BJ (cell line): ENCODE measurements around the gene PLEKHA1. TPM values are rescaled to one million over a fixed set of nuclear protein-coding genes. Genes with fewer than 3 reads are reported as not detected.

ENCODE experiments used
- CTCF ChIA-PET: fragments of 350-600 bp; formaldehyde crosslinking; extraction: SDS; loops from one replicate; lab custom pipeline; 2021; ENCODE audit warnings: antibody characterized with exemption, inconsistent platforms; lab: Yijun Ruan, JAX
- POLR2A ChIA-PET: fragments of 300-600 bp; sonication (Branson Sonifier 250); formaldehyde crosslinking; extraction: SDS; loops from one replicate; lab custom pipeline; 2021; ENCODE audit warnings: antibody characterized with exemption; lab: Charles Lee
- DNase-seq: peaks from one replicate; pipeline ENCODE4 v3.0.0-alpha.2; 2011; ENCODE audit warnings: low read depth
- H3K27me3 ChIP-seq: 2 replicates; pipeline ENCODE4 v1.6.0; 2011; ENCODE audit warnings: low read length; ENCODE audit not compliant: control insufficient read depth, insufficient read depth
- H3K36me3 ChIP-seq: 2 replicates; pipeline ENCODE4 v1.5.1; 2011; ENCODE audit warnings: low read length; ENCODE audit not compliant: control insufficient read depth, insufficient read depth
- H3K4me3 ChIP-seq: 2 replicates; pipeline ENCODE4 v1.5.1; 2011; ENCODE audit warnings: low read depth, mild to moderate bottlenecking, control low read depth, low read length
- CTCF ChIP-seq: IDR thresholded peaks from 2 replicates; pipeline ENCODE4 v1.5.1; 2011; ENCODE audit warnings: low read depth, mild to moderate bottlenecking, control low read depth, inconsistent platforms, low read length, moderate library complexity; ENCODE audit not compliant: insufficient read depth
- polyA plus RNA-seq: library from polyadenylated mRNA; depleted of rRNA; stranded (reverse); fragments of >200 nt; gene quantifications from 2 replicates; pipeline ENCODE4 v1.2.3, GENCODE V29; 2011; rRNA removed
- small RNA-seq: library from RNA; depleted of rRNA; stranded (forward); fragments of <200 nt; gene quantifications from one replicate; pipeline ENCODE3, GENCODE V24; 2012; ENCODE audit warnings: low replicate concordance, low read depth; ENCODE audit not compliant: insufficient read length

Gene PLEKHA1
- polyA plus RNA-seq, 1 experiment, result 18.6 TPM

- ChIA-PET POLR2A (no interaction called here), CTCF (no interaction called here)
- no peak for TF ChIP-seq CTCF
- DNase-seq, result no peak
- H3K27me3 ChIP-seq, result no peaks in the 10 kb centered on the region
- no peak overlapping the region for H3K4me3 ChIP-seq
- H3K36me3 ChIP-seq, result no peaks in the 10 kb centered on the region
Observed at GRCh38 chr10:122481296-122482056, 107.0 kb downstream of the PLEKHA1 start.

Small RNA genes lying within 50 kb of the gene (small RNA-seq; reads per million reads assigned to genes)
- gene MIR3941 (not detected), gene RNU6-728P (not detected)

Other genes with a start within 250 kb of the PLEKHA1 start
- not detected in 2 replicates for gene BTBD16, start 103.4 kb upstream of the PLEKHA1 start, polyA plus RNA-seq
- not detected in 2 replicates for gene ARMS2, start 79.9 kb downstream of the PLEKHA1 start, polyA plus RNA-seq
- 128 and 132 TPM in 2 replicates for gene HTRA1, start 86.8 kb downstream of the PLEKHA1 start, polyA plus RNA-seq
- gene DMBT1, start 186.0 kb downstream of the PLEKHA1 start, polyA plus RNA-seq, result 0.01 TPM in 1 of 2 replicates, not detected in the other